Glomerular visceral epithelial cell (primary cell): ENCODE data around the gene SLC24A1.

Experiments used
- DNase-seq: peaks from one replicate; pipeline ENCODE4 v3.0.0-alpha.2; 2016; ENCODE audit errors: extremely low spot score

SLC24A1 gene

DNA sequence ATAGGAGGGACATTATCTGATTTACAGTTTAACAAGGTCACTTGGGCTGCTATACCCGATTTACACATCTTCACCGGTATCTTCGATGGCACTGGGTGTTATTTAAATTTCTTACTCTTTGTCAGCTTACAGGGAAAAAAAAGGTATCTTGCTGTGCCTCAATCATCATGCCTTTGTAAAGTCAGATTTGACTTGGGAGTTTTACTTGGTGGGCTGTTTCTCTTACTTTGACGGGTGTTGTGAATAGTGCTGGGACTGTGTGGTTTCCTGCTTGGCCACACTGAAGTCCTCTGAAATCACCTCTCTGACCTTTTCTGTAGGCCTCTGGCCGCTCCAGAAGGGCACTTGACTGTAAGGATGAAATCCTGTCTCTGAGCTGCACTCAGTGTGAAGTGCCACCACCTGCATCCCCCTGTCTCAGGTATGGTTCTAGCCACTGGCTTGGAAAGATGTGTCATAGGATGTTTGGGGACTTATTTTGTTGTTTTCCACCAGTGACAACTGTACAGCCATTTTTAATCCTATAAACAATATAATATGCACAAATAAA, 3.1 kb upstream of the SLC24A1 start:
- DNase-seq = no peak

DNA sequence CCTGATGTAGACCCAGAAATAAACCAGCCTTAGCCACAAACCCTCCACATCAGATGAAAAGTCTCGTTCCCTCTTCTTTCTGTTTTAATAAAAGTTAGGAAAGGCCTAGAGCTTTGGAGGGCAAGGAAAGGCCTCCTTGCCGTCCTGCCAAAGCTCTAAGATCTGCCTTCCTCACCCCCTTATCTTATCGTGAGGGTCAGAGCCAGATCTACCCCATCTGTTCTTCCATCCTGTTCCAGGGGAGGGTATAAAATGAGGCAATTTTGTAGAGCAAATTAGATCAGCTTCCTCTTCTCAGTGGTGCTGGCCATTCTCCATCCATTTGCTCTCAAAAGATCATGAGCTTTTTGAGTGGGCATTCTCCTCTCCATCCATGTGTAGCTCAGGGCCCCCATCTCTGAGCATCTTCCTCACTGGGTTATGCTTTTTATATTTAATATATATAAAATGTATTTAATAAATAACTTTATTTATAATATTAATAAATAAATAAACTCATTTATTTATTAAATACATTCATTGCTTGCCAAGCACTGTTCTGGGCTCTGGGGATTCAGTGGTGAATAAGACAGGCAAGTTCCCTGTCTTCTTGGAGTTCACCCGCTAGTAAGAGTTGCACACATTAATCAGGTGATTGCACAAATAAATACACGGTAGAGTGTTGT, 2.0 kb upstream of the SLC24A1 start:
- no peak for DNase-seq

DNA sequence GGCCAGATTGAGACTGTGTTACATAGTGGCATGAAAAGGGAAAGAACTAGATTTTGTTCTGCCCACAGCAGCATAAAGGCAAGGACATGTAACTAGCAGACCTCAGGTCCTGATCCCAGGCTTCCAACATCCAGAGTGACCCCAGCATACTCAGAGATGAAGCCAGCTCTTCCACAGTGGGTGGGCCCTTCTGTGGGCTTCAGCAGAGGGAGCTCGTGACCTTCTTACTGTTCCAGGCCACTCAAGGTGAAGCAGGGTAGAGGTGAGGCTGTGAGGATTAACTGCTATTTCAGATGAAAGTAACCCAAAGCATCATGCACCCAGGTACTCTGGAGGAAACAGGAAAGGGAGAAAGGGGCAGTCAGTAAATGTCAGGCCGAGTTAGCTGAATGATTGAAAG, 905 bp upstream of the SLC24A1 start:
- no peak for DNase-seq

DNA sequence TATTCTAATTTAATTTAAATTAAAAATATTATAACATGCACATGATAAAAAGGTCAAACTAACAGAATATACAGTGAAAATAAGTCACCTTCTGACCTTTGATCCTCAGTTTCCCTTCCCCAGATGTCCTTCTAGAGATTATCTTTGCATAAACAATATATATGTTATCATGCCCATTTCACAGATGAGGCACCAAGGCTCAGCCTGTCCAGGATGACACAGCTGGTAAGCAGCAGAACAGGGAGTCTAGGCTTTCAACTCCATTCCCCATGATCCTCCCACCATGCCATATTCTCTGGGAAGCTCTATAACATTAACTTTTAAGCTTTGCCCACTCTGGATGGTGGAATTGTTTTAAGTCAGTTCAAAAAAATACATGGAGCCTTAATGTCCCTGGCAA, 1.4 kb downstream of the SLC24A1 start:
- DNase-seq = no peak

DNA sequence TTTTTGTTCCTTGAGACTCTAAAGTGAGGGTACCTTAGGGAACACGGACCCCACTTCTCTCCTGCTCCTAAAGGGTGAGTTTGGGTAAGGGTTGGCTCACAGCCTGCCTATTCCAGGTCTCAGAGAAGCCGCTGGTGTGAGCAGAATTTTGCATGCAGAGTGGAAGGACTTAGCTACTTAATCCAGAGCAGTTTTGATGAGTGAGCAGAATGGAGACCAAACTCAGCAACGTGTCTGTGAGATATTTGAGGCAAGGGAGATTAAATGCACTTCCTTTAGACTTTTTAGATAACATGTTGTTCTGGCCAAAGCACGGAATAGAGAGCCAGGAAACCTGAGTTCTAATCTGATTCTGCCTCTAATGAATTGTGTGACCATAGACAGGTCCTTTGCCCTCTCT, 5.1 kb downstream of the SLC24A1 start:
- DNase-seq = no peak

DNA sequence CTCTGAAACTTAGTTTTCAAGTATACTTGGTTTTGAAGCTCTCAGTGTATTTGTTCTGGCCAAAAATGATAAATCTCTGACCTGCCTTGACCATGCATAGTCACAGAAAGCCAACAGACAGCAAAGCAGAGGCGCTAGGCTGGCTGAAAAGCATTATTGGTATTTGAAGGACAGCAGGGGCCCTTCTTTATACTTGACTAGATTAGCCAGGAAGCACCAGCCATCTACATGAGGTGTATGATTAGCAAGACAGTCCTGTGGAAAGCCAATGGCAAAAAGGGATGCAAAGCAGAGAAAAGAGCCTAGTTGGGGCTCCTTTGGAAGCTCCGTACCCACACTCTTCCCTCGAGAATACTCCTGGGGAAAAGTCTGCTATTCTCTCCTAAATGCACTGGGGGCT, 7.8 kb downstream of the SLC24A1 start:
- DNase-seq = no peak

DNA sequence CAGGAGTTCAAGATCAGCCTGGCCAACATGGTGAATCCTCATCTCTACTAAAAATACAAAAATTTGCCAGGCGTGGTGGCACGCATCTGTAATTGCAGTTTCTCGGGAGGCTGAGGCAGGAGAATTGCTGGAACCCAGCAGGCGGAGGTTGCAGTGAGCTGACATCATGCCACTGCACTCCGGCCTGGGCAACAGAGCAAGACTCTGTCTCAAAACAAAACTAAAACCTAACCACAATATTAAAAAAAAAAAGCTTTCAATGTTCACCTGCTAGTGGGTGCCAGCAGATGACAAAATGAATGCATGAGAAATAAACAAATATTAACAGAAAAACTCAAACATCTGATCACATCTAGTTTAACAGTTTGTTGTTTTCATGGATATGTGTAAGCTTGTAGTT, 9.0 kb downstream of the SLC24A1 start:
- DNase-seq = no peak

DNA sequence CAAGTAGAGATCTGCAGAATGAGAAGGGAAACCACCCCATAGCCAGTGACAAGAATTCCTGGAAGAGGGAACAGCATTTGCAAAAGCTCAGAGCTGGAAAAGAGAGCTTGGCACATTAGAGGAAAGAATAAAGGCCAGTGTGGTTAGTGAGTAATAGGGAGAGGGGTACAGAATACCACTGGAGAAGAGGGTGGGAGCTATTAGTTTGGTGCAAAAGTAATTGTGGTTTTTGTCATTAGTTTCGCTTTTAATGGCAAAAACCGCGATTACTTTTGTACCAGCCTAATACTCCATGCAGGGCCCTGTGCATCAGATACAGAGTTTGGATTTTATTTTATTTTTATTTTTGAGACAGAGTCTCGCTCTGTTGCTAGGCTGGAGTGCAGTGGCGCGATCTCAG, 9.8 kb downstream of the SLC24A1 start:
- no peak for DNase-seq

DNA sequence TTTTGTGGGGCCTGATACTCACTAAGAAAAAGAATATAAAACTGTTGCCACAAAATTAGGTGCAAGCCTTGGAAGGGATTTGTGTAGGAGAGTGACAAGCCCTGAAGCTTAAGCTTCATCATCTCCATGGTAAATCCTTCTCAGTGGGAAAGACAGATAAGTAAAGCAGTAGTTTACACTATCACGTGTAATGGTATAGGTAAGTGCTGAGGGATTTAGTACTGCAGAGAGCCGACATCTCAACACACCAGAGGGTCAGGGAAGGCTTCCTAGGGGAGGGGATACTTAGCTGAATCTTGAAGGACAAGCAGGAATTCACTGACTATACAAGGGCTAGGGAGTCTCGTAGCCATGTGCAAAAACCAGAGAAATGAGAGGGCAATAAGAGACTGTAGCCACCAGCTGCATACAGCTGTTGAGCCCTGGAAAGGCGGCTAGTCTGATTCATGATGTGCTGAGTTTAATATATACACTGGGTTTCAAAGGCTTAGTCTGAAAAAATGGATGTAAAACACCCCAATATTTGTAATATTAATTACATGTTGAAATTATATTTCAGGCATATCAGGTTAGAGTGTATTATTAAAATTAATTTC, 11.1 kb downstream of the SLC24A1 start:
- DNase-seq = no peak

DNA sequence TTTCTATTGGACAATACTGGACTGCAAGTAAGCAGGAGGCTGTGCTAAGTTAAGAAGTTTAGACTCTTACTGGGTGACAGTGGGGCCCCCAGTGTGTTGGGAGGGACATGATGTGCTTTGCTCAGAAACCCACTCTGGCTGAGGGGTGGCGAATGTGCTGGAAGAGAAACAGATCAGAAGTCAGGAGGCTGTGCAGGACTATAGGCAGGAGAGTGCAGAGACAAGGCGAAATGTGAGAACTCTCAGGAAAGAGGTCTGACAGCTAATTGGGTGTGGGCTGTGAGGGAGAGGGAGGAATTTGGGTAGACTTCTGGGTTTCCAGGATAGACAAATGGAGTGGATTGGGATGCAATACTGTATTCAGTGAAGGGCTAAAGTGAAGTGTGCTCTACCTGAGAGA, 12.0 kb downstream of the SLC24A1 start:
- DNase-seq = no peak

DNA sequence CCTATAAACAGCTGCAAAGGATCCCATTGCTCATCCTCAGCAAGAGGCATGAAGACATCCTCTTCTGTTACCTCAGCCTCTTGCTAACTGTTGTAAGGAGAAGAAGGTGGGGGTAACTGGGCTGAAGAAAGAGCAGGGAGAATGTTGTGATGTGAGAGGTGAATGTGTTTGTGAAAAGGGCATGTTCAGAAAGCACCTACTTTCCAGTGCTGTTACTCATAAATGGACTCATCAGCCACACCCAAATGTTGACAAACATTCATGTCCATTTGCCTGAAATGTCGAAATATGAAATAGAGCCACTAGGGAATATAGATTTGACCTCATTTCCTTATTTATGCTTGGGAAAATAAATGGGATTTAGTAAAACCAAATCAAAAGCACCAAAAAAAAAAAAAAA, 12.6 kb downstream of the SLC24A1 start:
- DNase-seq = no peak

DNA sequence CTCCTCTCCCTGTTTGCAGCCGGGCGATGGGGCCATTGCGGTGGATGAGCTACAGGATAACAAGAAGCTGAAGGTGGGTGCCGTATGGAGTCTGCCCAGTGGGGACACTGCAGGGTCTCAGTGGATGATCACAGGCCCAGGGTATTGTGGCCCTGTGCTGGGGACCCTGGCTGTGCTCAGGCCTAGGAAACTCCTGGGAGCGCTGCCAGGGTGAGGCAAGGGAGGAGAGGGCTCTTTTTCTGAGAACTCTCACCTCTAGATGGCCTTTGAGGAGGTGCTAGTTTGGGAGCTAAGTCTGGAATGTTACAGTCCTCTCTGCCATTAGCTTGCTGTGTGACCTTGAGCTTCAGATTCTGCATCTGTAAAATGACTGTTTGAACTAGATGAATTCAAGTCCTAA, 16.4 kb downstream of the SLC24A1 start:
- DNase-seq = no peak

DNA sequence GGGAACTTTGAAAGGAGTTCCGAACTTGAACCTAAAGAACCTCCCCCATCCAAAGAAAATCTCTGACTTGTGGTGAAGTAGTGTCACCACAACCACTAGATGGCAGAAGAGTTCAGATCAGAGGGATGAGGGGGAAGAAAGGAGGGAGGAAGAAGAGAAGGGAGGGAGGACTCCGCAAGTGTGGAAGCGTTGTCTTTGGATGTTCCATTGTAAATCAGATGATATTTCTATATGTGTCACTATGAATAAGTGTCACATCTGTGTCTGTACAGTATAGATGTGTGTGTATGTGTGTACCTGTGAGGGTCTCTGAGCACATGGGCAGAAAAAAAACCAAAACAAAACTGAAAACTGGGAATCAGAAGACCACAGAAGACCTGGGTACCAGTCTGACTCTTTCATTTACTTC, 16.9 kb downstream of the SLC24A1 start:
- peak; percentile 70 for DNase-seq

DNA sequence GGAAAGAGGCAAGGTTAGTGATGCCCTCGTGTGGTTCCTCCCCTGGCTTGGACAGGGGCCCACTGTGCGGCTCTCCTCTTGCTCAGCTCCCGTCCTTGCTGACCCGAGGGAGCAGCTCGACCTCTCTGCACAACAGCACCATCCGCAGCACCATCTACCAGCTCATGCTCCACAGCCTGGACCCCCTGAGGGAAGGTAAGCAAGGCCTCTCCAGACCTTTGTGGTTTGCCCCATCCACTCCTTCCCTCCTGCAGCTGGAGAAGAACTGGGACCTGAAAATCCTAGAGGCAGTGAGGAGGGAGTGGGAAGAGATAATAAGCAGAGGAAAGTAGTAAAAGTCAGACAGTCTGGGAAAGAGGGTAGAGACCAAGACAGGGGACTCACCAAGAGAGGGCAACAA, 17.8 kb downstream of the SLC24A1 start:
- no peak for DNase-seq

DNA sequence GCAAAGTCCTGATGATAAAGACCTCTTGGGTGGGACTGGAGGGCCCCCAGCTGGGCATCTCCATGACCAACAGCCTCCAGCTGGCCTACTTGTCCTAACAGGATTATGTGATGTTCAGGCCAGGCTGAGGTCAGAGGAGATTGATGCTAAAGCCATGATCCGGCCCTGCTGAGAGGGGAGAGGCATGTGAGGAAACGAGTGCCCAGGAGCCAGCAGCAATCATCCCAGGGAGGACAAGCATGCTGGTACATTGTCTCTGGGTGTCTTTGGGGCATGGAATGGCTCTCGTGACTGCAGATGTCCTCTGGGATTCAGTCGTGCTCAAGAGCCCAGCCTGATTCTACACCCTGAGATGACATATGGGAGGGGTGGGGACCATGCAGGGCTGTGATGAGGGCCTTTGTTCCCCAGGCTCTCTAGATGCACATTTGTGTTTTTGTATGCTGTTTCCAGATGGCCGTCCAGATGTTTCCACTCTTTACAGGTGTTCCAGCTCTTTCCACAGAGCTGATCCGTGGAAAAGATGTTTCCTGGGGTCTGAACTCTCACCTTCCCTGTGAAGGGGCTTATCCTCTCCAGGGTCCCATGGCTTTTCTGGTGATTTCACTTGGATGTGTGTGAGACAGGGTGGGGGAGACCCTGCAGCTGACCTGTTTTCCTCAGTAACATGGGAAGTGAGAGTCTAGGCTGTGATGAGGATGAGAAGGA, 20.2 kb downstream of the SLC24A1 start:
- no peak for DNase-seq

DNA sequence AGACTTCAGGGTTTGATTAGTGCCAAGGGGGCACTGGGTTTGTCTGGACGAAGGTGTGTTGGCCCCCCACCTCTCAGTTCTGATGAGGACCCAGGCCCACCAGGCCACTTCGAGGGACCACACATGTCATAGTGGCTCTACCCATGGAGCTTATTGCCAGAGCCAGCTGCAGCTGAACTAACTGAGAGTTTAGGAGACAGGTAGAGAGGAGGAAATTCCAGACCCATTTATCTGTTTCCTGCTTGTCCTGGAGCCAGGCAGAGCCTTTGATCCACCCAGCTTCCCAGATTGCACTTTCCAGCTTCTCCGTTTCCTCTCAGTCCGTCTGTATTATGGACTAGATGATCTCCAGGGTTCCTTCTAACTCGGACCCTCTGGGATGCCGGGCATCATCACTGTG, 20.9 kb downstream of the SLC24A1 start:
- no peak for DNase-seq

DNA sequence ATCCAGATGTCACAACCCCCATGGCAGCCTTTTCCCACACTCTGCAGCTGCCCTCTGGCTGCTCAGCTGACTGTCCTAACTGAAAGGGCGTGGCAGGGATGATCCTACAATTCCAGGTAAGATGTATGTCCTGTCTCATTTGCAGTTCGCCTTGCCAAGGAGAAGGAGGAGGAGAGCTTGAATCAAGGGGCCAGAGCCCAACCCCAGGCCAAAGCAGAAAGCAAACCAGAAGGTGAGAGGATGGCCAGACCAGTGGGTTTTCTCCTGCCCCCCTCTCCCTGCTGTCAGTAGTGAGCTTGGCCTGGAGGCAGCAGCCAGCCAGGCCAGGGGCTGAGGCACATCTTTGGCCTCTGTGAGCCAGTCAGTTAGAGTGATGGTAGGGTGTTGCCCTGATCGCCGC, 22.5 kb downstream of the SLC24A1 start:
- DNase-seq = no peak

DNA sequence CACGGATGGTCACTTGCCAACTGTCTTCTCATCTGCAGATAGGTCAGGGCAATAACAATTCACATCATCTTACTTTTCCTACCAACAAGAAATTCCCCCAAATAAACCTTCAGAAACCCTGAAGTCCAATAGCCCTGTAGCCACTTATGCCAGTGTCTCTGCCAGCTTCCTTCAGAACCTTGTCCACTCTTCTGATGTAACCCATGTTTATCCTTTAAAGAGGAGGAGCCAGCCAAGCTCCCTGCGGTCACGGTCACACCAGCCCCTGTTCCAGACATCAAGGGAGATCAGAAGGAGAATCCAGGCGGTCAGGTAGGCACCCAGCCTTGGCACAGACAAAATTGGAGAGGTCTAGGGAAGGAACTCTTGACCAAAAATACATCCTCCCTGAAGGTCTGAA, 23.7 kb downstream of the SLC24A1 start:
- no peak for DNase-seq

DNA sequence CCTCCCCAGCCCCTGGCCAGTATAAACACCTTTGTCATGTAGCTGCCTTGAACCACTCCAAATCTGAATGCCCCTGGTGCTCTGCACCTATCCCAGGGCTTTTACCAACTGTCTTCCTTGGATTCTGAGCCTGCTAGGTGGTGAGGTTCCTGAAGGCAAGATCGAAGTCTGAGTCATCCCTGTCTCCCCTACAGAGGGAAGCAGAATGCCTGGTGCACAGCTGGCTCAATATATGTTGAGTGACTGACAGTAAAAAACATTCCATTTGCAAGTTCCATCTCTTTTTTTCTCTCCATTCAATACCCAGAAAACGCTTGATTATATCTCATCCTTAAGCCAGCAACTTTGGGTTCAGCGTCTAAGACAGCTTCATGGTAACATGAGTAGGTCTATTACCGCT, 24.7 kb downstream of the SLC24A1 start:
- no peak for DNase-seq

DNA sequence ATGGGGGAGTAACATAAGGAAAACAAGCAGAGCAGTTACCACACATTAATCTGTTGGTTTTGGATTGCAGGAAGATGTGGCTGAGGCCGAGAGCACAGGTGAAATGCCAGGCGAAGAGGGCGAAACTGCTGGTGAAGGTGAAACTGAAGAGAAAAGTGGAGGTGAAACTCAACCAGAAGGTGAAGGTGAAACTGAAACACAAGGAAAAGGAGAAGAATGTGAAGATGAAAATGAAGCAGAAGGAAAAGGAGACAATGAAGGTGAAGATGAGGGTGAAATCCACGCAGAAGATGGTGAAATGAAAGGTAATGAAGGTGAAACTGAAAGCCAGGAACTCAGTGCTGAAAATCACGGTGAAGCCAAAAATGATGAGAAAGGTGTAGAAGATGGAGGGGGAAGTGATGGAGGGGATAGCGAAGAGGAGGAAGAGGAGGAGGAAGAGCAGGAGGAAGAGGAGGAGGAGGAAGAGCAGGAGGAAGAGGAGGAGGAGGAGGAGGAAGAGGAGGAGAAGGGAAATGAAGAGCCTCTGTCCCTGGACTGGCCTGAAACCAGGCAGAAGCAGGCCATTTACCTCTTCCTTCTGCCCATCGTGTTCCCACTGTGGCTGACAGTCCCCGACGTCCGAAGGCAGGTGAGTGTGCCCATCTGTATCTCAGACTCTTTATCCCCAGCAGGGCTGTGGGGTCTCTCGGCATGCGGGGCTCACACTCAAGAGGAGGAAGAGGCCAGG, 28.7 kb downstream of the SLC24A1 start:
- no peak for DNase-seq

DNA sequence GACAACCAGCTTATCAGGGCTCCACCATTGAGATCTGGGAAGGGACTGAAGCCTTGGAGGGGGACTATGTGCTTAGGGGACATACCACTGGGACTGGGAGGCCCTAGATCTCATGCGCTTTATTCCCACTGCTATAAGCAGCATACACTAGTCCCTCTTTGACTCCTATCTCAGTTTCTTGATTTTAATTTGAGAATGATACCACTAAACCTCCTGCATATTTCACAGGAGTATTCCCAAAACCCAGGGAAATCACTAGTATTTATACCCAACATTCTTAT, 29.2 kb downstream of the SLC24A1 start:
- no peak for DNase-seq

DNA sequence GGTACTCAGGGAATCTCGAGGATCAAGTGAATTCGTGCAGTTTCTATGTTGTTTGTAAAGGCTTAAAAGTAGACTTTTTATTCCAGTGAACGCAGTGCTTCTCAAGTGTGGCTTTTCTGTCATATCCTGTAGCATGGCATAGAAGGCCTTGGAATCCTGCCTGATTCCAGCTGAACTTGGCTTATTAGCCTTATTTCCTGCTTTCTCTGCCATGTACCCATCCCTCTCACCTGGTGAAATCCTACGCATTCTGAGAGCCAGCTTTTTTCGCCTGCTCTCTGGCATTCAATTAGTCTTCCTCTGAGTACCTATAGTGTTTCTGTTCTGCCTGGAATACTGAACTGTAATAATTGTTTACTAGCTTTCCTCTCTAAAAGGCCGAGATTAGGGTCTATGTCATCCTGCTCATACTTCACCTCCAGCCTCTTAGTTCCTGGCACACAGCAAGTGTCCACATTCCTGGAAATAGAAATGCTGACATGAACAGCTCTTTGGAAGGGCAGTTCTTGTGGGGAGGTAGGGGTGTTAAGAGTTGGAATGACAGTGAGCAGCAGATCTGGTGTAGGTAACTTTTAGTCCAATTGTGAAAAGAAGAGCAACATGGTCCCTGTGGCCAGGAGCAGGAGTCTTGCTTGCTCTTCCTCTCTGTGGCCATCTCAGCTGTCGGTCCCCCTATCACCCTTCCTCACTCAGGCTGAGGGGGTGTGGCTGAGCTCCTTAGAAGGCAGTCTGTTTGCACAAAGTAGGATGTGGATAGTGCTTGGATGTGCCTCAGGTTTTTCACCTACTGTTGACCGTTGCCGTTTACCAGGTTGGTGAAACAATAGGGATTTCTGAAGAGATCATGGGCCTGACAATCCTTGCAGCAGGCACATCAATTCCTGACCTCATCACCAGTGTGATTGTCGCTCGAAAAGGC, 30.4 kb downstream of the SLC24A1 start:
- no peak for DNase-seq
